Stimulated activated CD4-positive, alpha-beta T cell treated with anti-CD3 and anti-CD28 coated beads, Interleukin-1b, Interleukin-23, amount 100 ng/mL, for 48 hours (primary cell): ENCODE measurements around the gene APOBEC3C.
A peak's percentile ranks its signal among the peaks of the same experiment; 100 is the strongest.
"Not testable (repeated sequence)": the region's sequence is repeated elsewhere in the genome, so short reads cannot be mapped to it uniquely, and the experiment has no call there.

Experiments
- DNase-seq: peaks from one replicate; pipeline ENCODE4 v3.0.0-alpha.2; 2020

The APOBEC3C gene

DNA sequence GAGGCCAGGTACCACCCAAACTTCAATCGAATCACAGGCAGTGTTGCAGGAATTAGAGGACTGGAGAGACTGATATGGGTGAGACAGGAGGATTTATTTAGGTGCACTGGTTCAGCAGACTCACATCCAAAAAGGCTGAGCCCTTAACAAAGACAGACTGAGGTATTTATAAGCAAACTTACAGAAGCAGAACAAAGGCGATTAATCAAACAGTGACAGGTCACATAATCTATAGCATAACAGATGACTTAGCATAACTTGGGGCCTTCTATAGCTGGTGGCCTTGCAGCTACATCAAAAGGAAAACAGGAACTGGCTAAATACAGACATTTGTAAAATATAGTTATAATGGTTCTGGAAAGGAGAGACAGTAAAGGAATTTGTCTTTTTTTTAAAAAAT is 29.8 kb upstream of the APOBEC3C start:
- no peak for DNase-seq

DNA sequence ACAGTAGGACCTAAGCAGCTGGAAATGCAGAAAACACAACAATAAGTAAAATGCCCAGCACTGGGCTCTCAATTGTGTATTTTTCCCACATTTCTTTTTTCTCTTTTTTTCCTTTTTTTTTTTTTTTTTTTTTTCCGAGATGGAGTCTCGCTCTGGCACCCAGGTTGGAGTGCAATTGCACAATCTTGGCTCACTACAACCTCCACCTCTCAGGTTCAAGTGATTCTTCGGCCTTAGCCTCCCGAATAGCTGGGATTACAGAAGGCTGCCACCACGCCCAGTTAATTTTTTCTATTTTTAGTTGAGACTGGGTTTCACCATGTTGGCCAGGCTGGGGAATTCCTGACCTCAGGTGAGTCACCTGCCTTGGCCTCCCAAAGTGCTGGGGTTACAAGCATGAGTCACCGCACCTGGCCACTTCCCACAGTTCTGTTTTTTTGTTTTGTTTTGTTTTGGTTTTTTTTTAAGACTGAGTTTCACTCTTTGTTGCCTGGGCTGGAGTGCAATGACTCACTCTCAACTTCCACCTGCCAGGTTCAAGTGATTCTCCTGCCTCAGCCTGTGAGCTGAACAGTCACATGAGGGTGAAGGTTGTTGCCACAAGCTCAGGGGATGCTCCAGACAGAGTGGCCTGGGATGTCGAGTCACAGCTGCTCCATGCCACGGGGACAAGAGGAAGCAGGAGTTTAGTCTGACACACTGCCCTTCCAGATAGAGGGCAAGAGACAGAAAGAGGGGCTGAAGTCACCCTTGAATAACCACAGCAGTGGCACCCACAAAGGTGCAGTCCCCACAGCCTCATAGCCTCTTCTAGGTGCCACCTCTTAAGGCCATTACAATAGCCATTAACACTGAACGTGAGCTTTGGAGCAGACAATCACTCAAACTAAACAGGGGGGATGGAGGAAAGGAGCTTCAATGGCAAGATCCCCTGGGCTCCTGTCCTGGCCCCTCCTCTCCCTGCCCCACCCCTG is 29.0 kb upstream of the APOBEC3C start:
- peak; percentile 92 for DNase-seq

DNA sequence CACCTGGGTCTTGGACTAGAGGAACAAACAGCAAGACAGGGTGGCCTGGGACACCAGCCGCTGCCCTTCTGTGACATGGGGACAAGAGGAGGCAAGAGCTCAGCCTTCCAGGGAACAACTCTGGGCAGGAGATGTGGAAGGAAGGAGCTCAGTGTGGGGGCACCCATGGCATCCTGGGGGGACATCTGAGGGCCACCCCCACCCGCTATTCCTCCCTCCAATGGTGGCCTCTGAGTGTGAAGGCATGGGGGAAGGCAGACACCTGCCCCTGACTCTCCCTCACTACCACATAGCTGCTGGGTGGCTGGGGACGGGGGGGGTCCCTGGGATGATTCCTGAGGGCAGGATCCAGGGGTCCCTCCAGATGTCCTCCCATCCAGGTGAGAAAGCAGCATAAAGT is 27.4 kb upstream of the APOBEC3C start:
- no peak for DNase-seq

DNA sequence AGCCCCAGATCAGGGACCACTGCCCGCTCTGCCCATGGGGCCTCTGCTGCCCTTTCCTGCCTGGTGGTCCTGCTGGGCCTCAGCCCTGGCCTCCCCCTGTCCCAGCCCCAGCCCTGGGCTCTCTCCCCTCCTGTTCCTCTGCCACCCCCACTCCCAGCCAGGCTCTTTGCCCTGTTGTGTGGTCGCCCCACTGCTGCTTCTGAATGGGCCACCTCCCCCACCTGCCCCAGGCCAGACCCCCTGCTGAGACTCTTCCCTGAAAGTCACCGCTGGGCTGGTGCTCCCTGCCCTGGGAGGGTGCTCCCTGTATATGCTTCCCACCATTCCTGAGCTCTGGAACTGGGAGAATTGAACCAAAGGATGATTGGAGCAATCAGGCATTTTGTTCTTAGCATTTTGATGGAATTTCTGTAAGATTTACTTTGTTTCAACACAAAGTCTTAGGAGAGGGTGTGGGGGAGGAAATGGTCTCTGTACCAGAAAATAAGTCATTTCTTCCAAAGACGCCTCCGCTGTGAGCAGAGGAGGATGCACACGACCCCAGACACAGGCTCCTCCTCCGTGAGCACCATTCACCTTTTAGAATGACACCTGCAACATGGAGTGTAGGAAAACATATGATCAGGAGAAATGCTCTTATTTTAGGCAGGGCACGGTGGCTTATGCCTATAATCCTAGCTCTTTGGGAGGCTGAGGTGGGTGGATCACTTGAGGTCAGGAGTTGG is 26.7 kb upstream of the APOBEC3C start:
- DNase-seq, result peak; percentile 34

DNA sequence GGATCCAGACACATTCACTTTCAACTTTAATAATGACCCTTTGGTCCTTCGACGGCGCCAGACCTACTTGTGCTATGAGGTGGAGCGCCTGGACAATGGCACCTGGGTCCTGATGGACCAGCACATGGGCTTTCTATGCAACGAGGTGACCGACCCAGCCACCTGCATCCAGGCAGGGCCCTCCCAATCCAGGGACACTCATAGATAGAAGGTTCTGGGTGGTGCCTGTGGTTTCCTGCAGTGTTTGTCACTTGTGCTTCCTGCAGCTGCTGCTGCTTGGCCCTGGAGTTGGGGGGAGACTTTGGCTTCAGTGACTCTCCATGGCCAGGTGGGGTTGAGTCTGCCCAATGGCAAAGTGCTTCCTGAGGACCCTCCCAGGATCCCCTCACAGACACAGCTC is 24.6 kb upstream of the APOBEC3C start:
- no peak for DNase-seq

DNA sequence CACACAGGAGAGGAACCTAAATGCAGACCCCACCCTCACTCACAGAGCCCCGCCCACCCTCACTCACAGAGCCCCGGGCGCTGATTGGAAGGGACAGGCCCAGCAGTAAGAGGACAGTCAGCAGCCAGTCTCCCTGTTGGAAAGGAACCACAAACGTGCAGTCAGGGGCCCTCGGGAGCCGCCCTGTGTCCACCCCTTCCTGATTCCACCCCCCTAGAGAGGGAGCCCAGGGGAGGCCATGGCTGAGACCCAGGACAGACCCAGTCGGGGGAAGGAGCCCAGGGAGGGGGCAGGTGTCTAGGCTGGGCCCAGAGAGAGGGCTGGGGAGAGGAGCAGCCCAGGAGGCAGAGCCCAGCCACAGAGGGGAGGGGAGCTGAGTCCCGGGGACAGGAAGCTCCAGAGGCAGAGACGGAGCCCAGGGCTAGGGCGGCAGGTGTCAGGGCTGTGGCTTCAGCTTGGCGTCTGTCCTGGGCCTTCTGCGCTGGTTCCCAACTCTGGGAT is 21.1 kb upstream of the APOBEC3C start:
- DNase-seq, result not testable (repeated sequence)

DNA sequence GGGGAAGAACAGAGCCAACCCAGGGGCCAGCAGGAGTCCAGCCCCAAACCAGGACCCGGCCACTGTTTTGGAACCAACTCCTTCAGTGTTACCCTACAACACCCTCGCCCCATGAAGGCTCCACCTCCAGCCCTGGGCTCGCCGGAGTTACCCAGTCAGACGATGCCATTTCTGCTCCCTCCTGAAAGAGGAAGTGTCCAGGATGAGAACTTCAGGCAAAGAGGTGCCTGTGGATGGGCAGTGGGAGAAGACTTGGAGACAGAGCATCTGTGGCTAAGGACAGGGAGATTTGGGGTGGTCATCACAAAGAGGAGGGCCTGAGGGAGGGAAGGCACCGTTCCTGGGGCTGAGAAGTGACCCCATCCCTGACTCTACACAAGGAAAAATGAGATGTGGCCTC is 18.0 kb upstream of the APOBEC3C start:
- DNase-seq, result no peak

DNA sequence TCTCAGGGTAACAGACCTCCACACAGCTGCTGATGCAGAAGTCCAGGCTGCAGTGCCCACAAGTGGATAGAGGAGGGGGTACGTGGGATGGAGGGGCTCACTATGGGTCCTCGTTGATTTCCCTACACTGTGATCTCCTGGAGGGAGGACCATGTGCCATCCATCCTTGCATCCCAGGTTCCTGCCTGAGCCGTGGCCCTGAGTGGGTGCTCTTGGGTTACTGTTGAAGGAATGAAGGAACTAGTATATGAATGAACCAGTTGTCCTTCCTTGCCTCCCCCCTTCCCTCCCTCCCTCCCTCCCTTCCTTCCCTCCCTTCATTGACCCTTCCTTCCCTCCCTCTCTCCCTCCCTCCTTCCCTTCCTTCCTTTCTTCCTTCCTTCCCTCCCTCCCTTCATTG is 16.5 kb upstream of the APOBEC3C start:
- no peak for DNase-seq

DNA sequence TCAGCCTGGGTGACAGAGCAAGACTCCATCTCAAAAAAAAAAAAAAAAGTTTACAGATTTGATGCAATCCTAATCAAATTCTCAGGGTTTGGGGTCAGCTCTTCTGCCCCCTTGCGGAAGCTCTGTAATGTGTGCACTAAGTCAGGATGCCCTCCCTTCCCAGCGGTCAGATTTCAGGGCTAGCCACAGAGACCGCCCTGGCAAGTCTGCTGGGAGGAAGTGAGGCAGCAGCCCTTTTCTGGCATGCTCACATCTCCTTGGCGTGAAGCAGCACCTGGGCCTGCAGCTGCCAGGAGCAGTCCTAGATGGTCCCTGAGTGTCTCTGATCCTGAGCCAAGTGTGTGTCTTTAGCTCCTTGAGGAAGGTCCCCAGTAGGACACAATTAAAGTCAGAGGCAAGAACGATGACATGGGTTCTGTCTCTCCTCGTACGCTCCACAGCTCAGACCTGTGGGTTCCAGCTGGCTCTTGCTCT is 10.9 kb upstream of the APOBEC3C start:
- peak; percentile 74 for DNase-seq

DNA sequence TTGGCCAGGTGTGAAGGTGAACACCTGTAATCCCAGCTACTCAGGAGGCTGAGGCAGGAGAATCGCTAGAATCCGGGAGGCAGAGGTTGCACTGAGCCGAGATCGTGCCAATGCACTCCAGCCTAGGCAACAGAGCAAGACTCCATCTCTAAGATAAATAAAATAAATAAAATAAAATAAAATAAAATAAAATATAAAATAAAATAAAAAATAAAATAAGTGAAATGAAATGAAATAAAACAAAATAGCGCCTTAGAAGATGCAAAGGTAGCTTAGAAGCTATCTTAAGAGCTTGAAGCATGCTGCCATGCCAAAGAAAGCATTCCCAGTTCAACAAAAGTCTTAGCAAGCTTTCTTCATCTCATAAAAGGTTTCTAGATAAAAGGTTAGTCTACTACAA is 6.9 kb upstream of the APOBEC3C start:
- DNase-seq, result no peak

DNA sequence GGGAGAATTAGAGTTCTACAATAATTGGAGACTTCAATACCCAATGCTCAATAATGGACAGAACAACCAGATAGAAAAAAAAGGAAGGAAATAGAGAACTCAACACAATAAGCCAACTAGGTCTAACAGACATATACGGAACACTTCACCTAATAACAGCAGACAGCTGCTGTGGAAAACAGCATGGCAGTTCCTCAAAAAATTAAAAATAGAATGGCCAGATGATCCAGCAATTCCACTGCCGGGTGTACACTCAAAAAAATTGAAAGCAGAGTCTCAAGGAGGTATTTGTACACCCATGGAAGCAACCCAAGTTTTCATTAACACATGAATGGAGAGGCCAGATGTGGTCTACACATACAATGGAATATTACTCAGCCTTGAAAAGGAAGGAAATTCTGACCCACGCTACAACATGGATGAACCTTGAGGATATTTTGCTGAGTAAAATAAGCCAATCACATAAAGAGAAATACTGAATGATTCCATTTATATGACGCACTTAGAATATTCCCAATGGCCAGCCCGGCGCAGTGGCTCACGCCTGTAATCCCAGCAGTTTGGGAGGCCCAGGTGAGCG is 5.7 kb upstream of the APOBEC3C start:
- DNase-seq, result not testable (repeated sequence)

DNA sequence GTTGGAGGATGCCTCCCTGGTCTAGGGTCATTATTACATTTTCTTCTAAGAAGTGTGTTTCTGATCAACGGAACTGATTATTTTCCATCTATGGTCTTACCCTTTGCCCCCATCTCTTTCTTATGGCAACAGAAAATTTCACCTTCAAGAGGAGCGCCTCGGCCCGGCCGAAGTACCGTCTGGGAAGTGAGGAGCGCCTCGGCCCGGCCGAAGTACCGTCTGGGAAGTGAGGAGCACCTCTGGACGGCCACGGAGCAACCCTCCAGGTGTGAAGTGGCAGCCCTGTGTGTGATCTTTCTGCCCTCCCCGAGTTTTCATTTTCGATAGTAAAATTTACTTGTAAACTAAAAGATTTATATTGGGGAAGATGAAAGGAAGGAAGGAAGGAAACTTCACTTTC is 3.1 kb upstream of the APOBEC3C start:
- no peak for DNase-seq

DNA sequence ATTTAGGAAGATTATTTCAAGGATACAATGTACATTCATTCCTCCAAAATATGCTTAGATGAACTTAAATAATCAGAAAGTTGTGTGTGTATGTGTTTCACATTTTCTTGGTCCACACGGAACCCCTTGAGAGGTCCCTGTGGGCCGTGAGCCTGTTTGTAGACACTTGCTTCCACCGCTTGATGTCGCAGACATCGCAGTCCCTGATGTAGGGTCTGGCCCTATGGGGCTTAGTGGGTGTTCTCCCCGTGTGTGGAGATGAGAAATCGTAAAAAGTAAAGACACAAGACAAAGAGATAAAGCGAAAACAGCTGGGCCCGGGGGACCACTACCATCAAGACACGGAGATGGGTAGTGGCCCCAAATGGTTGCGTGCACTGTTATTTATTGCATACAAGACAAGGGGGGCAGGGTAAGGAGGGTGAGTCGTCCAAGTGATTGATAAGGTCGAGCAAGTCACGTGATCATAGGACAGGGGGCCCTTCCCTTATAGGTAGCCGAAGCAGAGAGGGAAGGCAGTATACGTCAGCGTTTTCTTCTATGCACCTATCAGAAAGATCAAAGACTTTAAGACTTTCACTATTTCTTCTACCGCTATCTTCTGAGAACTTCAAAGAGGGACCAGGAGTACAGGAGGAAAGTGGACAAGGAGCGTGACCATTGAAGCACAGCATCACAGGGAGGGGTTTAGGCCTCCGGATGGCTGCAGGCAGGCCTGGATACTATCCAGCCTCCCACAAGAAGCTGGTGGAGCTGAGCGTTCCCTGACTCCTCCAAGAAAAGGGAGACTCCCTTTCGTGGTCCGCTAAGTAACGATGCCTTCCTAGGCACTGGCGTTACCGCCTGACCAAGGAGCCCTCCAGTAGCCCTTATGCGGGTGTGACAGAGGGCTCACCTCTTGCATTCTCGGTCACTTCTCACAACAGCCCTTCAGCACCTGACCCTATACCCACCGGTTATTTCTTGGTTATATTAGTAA is 1.2 kb upstream of the APOBEC3C start:
- DNase-seq, result no peak

DNA sequence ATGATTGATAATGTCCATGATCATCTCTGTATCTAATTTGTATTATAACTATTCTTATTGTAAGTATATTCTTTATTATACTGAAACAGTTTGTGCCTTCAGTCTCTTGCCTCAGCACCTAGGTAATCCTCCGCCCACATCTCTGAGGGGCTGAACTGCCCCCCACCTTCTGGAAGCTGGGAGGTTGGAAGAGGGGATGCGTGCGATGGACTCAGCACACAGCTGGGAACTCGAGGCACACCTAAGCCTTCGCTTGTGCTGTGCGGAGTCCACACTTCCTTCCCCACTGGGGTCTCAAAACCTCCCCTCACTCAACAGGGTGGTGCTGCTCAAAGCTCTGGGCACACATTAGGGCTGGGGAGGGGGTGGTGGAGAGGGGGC is 506 bp upstream of the APOBEC3C start:
- DNase-seq, result not testable (repeated sequence)

DNA sequence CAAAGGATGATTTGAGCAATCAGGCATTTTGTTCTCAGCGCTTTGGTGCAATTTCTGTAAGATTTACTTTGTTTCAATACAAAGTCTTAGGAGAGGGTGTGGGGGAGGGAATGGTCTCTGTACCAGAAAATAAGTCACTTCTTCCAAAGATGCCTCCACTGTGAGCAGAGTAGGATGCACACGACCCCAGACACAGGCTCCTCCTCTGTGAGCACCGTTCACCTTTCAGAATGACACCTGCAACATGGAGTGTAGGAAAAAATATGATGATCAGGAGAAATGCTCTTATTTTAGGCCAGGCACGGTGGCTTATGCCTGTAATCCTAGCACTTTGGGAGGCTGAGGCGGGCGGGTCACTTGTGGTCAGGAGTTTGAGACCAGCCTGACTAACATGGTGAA is 665 bp downstream of the APOBEC3C start:
- DNase-seq, result peak; percentile 16

DNA sequence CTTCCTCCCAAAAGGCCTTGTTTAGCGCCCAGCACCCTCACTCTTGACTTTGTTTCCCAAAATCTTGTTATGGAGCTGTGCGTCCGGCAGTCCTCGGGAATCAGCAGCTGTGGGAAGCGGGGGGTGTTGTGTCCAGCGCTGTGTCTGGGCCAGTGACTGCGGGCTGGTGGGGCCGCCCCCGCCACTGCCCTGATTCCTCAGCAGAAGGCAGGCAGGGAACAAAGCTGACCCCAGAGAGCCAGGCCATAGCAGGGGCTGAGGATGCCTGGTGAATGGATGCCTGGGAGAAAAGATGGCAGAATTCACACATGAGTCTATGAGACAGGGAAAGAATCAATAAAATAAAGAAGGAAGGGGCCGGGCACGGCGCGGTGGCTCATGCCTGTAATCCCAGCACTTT is 2.5 kb downstream of the APOBEC3C start:
- no peak for DNase-seq

DNA sequence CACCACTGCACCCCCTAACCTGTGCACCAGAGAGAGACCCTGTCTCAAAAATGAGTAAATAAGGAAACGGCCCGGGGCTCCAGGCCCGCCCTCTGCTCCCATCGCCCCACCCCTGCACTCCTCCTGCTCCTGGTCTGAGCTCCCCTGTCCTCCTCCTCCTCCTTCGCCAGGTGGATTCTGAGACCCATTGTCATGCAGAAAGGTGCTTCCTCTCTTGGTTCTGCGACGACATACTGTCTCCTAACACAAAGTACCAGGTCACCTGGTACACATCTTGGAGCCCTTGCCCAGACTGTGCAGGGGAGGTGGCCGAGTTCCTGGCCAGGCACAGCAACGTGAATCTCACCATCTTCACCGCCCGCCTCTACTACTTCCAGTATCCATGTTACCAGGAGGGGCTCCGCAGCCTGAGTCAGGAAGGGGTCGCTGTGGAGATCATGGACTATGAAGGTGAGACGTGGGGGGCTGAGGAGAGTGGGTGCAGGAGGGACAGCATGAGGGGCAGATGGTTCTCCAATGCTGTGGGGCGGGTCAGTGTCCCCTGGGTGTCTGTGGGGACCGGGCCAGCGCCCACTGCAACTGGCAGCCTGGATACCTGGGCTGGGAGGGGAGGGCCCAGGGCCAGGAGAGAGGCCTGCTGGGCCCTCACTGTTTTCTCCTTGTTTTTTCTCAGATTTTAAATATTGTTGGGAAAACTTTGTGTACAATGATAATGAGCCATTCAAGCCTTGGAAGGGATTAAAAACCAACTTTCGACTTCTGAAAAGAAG is 3.7 kb downstream of the APOBEC3C start:
- no peak for DNase-seq

DNA sequence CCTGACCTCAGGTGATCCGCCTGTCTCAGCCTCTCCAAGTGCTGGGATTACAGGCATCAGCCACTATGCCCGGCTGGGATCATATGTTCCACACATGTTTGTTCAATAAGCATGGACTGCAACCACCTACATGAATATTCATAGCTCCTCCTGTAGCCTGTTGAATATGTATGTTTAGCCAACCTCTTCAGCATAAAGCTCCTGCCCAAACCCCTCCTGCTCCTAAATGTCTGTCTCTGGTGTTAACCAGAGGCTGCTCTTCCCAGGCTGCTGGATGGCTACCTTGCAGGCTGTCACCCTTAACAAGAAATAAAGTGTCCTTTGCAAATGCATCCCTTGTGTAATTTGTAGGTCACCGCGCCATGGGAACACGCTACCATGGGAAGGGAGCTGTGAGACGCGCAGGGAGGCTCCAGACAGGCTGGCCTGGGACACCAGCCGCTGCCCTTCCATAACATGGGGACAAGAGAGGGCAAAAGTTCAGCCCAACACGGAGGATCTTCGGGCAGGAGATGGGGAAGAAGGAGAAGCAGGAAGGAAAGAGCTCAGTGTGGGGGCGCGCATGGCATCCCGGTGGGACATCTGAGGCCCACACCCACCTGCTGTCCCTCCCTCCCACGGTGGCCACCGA is 6.1 kb downstream of the APOBEC3C start:
- DNase-seq, result not testable (repeated sequence)

DNA sequence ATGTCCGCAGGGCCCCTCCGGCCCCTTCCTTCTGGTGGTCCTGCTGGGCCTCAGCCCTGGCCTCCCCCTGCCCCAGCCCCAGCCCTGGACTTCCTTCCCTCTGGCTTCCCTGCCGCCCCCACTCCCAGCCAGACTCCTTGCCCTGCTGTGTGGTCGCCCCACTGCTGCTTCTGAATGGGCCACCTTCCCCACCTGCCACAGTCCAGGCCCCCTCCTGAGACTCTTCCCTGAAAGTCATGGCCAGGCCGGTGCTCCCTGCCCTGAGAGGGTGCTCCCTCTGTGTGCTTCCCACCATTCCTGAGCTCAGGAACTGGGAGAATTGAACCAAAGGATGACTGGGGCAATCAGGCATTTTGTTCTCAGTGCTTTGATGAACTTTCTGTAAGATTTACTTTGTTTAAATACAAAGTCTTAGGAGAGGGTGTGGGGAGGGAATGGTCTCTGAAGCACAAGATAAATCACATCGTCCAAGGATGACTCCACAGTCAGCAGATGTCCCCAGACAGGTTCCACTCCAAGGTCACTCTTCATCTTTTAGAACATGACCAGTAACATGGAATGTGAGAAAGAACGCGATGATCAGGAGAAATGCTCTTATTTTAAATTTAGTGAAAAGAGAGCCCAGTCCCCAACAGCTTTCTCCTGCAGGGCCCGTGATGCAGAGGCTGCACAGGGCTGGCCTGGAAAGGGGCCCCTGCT is 7.6 kb downstream of the APOBEC3C start:
- DNase-seq, result no peak
